Anterior cingulate cortex (tissue), 58 donors: ENCODE data around the gene WIPF3.

Source experiments
- DNase-seq, 58 donors: peaks; one replicate each; lab custom pipeline; 2025; lab: John Stamatoyannopoulos, UW

WIPF3 gene

DNA sequence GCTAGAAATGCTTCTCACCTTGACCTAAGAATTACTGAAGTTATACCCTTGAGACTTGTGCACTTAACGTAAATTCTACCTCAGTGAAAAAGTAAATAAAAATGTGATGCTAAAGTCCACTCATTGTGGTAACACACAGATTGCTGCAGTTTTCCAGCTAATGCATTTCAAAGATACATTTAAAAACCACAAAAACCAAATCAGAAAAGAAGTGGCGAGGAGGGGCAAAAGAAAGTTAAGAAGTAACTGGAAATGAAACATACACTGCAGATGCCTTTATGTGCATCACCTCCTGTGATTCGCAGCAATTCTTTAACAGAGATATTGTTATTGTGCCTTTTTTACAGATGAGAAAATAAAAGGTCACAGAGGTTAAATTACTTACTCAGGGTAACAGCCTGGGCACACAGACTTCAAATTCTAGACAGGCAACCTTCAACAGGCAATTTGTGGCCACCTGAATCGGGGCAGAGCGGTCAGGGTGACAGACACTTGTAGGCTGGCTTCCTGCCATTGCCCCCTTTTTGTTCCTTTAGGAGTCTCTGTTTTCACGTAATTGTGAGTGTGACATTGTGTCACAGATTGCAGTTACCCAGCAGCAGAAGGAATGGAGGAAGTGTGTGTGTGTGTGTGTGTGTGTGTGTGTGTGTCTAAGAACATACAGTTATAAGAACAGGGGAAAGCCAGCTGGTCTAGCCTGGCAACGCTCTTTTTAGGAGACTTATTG, 1.9 kb downstream of the WIPF3 start:
- DNase-seq: peak in 8 of 58 donors; percentile 4 to 32 (median 13)

DNA sequence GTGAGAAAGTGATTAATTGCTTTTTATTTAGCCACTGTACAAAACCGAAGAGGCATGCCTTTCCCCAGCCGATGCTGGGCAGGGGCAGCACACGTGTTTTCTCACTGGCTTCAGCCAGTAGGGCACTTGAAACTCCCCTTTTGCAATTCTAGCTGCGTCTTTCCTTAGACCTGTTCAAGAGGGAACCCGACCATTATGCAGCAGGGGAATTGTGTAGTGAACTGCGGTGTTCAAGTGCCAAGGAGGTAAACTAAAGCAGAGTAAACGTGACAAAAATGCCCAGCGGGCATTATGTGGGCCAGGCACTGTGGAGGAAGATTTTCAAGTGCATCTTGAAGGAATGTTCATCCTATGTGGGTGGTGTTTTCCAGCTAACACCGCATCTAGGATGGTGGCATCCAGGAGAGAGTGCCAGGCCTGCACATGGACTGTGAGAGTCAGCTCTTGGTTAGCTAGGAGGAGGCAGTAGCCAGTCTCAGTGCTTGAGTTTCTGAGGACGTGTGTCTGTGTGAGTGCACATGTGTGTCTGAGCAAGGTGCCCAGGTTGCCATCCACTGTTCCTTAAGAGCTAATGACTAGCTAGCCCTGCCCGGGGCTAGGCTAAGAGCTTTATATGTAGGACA, 3.3 kb downstream of the WIPF3 start:
- DNase-seq: peak in 27 of 58 donors; percentile 3 to 78 (median 29)

DNA sequence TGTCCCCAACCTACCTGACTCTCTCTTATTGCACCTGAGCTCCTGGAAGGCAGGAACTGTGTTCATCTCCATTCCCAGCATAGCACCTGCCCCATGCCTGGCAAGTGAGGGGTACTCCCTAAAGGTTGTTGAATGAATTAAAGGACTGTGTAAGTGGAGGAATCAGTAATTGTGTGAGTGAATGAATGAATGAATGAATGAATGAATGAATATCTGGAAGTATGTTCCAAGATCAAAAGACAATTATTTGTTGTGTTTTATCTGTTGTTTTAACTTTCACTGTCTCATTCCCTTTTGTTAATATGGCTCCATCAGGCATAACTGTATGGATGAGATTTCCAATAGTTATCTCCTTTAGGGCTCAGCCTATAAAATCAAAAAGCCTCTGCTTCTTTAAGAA, 4.0 kb downstream of the WIPF3 start:
- DNase-seq: no peak

DNA sequence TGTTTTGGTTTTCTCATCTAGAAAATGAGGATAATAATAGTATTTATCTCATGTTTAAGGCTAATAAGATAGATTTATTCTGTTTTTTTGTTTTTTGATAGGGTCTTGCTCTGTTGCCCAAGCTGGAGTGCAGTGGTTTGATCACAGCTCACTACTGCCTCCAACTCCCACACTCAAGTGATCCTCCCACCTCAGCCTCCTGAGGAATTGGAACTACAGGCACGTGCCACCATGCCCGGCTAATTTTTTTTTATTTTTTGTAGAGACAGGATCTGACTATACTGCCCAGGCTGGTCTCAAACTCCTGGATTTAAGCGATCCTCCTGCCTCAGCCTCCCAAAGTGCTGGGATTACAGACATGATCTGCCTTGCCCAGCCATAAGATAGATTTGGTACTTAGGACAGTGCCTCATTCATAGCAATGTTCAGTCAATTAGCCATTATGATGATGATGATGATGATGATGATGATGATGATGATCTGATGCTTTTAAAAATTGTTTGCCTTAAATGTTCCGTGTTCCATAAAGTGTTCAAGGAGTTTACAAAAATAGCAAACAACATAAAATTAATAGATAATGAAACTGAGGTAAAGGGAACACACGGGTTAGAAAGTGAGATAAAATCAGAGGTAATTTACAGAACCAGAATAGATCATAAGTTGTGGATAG, 4.6 kb downstream of the WIPF3 start:
- no peak for DNase-seq

DNA sequence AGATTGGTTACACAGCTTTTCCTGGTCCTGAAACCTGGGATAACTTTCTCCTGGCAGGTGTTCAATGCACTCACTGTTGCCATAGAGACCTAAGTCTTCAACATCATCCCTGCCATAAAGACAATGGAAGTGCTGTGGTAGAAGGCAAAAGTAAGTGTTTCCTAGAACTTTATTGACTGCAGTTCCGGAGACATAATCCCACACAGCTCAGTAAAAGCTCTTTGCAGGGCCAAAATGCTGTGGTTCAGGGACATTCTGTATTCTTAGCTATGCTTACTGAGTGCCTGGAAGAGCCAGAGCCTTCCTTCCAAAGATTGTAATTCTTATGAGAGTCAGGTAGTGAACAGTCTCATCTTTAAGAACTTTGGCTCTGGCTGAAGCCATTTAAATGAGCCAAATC, 5.3 kb downstream of the WIPF3 start:
- DNase-seq: peak in 1 of 58 donors; percentile 15

DNA sequence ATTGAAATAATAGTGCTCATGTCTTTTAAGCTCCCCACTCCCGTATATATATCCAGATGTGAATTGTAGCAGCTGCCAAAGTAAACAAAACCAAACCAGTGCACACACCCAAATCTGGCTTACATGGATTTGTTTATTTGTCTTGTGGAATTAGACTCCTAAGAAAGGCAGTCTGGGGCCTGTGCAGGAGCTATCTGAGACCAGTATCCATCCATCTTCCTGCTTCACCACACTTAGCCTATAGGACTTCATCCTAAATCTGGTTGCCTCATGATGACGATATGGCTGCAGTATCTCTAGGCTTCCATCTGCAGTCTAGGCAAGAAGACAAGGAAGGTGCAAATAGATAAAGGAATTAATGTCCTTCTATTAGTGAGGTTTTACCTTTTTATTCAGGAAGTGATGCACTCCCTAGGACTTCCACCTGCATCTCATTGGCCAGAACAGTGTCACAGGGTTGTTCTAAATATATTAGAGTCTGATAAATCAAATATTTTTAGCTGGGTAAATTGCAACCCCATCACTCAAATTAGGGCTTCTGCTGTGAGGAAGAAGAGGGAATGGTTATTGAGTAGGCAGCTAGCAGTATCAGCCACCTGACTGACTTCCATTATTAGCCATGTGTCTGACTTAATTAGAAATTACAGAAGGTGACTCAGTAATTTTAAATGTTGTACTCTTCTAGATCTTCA, 6.0 kb downstream of the WIPF3 start:
- DNase-seq: no peak

DNA sequence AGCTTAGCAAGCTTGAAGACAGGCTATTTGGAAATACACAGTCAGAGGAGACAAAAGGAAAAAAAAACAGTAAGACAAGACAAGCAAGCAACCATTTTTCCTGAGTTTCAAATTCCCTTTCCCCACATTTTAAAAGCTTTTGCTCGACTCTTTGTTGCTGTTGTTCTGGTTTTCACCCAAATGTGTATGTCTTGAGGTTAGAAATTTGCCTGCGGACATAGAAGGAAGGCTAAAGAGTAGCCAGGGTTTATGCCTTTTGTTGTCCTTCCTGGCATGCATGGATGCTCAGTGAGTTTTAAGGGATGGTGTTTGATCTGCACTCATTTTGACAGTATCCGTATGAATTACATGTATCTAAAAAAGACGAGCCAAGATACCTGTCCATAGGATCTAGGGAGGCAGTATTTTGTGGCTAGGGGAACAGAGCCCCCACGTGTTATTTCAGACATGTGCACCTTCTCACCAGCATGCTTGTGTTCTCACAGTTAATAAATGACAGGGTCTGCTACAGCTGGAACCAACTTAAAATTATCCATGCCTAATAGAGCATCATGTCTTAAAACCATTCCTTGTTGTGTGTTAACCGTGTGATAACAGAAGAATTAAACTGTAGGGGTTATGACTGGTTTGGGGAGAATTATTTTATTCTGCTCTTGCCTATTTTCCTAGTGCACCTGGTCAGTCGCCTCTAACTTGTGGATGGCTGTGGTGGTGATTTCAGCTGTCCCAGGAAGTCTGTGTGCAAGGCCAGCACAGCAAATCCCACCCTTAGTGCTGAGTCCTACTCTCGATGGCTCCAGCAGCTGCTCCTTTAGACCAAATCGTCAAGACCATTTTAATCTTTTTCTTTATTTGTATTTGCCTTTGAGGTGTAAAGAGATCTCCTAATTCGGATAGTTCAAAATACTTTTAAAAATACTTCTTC, 9.1 kb downstream of the WIPF3 start:
- no peak for DNase-seq

DNA sequence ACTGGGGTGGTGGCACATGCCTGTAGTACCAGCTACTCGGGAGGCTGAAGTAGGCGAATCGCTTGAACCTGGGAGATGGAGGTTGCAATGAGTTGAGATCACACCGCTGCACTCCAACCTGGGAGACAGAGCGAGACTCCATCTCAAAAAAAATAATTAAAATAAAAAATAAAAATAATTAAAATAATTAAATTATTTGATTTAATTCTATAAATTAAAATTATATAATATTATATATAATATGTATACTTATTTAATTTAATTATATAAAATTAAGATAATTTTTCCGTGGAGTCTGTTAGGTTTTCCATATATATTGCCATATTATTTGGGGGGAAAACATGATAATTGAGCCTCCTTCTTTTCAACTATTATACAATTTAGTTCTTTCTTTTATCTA, 12.0 kb downstream of the WIPF3 start:
- no peak for DNase-seq

DNA sequence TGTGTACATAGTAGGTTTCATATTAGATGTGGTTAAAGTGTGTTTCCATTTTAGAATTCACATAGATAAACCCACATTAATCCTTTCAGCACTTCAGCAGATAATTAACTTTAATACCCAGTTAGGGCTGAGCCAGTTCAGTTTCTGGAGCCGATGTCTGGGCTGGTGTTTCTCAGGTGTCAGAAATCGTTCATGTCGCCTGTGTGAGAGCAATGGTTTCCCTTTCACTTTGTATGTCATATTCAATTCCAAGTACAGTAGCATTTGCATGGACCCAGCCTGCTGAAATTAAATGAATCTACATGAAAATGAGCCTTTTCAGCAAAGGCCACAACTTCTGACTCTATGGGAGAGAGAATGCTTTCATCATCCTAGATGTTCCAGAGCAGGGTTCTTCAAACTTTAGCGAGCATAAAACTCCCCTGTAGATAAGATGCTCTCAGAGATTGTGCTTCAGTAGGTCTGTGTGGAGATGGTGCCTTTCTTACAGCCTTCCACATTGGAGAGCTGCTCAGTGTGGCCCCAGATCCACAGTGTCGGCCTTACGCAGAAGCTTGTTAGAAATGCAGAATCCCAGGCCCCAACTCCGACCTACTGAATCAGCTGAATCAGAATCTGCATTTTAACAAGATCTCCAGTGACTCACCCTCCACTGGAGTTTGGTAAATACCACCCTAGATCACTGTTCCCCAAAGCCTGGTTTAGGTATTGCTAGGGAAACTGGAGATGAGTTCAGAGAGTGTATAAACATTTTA, 19.6 kb downstream of the WIPF3 start:
- no peak for DNase-seq

DNA sequence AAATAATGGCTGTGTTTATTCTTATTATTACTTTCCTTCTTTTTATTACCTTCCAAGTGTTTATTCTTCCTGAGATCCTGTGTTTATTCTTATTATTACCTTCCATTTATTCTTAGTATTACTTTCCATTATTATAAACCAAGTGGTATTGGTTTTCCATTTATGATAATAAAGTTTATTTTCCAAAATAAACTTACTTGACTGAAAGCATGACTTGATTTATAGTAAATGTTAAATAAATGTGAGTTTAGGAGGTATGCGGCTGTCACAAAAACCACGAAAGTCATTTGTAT, 20.2 kb downstream of the WIPF3 start:
- no peak for DNase-seq

DNA sequence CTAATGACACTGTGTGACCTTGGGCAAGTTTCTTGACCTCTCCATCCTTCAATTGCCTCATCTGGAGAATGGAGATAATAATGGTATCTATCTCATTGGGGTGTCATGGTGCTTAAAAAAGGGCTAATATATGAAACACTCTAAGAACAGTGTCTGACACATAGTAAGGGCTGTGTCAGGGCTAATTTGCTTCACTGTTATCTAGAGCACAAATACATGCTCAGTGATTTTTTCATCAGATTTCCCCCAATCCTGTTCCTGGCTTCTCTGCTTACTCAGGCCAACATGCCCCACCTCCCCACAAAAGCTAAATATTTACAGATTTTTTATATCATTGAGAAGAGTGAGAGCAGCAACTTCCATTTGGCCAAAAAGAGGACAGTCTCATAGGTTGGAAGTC, 20.6 kb downstream of the WIPF3 start:
- DNase-seq: no peak

DNA sequence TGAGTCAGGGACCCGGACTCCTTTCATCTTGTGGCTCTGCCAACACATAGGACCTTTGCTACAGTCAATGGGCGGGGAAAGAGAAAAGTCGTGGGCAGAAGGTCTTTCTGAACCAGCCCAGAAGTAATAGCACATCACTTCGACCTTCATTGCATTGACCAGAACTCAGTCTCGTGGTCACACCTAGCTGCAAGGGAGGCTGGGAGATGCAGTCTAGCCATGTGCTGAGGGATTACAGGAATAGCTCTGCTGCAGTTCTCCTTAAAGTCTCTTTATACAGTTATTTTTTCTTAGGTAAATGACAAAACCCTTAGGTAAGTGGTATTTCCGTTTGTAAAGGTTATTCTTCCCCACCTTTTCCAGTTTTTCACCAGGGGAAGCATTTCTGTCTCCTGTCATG, 25.4 kb downstream of the WIPF3 start:
- DNase-seq: no peak

DNA sequence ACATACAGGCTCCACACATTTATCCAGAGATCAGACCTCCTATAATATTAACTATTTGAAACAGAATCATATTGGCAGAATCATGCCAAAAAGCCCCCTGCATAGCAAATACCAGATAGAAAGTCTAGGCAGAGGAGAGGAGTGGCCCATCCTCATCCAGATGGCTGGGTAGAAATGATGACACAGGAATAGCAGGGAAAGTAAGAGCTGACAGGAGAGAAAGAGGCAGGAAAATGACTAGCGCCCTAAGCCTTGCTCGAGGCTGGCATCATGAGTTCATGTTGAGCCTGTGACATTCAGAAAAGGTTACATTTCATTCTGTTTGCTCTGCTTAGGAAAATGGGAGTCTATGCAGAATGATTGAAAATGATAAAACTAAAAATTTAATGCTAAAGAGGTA, 27.6 kb downstream of the WIPF3 start:
- no peak for DNase-seq

DNA sequence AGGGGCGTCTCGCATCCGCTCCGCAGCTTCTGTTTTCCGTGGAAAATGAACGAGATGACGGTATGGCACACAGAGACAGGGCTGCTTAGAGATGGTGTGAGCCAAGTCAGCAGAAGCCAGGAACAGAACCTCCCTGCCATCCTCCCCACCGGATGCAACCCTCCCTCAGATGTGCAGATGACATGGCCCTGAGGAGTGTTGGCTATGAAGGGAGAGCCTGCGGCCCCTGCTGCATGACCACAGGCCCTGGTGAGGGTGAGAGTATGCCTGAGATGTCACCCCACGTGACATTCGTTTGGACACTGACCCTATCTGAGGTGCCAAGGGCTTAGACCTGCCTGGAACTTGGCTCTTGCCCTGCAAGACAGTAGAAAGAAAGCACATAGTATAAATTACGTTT, 29.4 kb downstream of the WIPF3 start:
- no peak for DNase-seq

DNA sequence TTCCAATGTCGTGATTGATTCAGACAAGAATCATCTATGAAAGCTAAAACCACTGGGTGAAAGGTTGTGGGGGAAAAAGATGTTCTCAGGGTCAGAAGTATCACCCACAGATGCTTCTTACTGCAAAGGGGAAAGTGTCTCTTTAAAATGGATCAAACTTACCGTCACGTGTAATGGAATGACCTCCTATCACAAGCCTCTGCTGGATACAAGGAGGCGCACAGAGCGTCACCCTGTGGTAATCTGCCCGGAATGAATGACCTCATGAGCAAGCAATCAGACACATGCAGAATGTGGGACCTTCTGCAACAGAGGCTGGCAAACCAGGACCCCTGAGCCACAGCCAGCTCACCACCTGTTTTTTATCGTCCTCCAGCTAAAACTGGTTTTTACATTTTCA, 33.0 kb downstream of the WIPF3 start:
- no peak for DNase-seq

DNA sequence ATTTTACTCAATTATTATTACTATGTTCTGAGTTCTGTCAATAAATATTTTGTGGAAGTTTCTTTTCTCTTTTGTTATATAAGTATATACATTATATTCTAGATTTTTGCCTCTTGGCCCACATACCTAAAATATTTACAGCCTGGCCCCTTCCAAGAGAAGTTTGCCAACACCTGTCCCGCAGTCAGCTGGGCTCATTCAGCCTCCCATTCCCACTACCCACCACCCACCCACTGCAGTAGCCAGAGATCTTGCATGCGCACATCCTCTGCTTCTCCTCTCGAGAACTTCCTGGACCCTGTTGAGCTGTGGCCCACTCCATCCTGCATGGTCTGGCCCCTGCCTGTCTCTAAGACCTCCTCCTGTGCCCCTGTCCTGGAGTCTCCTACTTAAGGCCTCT, 33.6 kb downstream of the WIPF3 start:
- DNase-seq: no peak

DNA sequence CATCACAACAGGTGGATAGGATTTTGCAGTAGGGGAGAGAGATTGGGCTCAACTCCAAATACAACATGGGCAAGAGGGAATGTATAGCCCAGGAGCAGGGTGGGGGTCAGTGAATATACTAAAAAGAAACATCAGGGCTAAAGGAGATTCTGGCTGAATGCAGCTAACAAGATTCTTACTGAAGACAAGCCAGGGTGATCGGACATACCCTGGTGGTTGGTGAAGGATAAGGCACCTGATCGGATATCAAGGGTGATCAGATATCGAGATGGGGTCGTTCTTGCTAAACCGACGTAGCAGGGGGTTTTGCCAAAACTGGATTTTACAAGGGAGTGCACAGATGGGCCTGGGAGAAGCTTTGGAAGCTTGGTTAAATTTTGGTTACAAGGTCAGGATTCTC, 34.4 kb downstream of the WIPF3 start:
- no peak for DNase-seq

DNA sequence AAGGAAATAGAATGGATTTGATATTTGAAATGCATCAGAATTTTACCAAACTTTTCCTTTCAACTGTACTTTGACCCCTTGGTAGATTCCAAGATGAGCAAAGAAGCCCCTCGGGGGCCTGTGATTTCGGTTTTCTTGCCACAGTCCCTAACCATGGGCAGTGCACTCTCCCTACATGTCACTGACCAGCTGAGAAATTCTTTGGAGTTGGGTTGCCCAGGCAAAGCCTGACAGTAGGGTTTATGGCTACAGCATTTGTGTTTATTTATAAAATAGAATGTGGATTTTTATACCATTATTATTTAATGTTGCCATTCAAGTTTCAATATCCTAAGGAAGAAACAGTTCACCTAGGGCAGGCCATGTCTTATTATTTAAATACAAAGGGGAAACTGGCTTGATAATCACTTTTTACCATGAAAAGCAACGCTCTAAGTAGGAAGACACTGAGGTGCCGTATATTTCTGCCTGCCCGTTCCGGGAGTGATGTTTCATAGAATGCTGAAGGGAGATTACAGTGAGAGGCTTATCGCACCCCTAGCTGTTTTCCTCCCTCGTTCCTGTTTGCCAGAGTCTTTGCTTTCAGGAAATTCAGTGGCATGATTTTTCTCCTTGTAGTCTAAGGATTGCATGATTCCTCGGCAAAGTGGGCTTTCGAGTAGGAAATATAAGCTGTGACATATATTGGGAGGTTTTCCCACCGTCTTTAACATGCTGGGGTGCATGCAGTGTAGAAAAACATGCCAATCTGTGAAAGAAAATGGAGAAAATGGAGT, 35.8 kb downstream of the WIPF3 start:
- no peak for DNase-seq

DNA sequence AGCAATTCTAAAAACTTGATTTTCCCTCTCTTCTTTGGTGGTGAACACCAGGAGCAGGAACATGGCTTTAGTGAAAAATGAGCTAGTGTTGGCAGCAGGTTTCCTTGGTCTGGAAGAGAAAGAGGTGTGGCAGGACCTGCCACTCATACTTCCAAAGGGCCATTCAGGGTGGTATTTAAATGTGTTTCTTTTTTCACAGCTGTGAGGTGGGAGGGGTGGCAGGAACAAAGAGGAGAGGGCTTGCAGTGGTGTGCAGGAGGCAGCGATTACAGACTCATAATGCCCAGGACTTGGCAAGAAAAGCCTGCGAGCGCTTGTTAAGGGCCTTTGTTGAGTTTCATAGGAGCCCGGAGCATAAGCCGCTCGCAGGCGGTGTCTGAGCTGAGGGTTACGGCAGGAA, 36.8 kb downstream of the WIPF3 start:
- DNase-seq: no peak
